ENCODE data around the gene VAV1. TPM values are rescaled to one million over a fixed set of nuclear protein-coding genes. Genes with fewer than 3 reads are reported as not detected.

VAV1 gene
- total and polyA plus RNA-seq, 2 experiments from 2014 or later = 0.82 to 1.8 TPM

DNA sequence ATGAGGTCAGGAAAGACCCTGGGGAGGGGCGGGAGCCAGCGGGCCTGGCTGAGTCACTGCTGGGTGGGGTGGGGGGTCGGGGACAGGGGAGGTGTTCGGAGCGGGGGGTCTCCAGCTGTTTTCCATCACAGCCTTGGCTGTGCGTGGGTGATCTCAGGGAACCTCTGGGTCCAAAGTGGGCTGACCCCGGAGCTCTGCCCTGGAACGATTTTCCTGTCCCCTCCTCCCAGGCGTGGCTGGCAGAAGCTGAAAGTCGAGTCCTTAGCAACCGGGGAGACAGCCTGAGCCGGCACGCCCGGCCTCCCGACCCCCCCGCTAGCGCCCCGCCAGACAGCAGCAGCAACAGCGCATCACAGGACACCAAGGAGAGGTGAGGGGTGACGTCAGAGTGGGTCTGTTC lies 22.4 kb upstream of the VAV1 start (continued):
- TF ChIP-seq, protein P1, sequence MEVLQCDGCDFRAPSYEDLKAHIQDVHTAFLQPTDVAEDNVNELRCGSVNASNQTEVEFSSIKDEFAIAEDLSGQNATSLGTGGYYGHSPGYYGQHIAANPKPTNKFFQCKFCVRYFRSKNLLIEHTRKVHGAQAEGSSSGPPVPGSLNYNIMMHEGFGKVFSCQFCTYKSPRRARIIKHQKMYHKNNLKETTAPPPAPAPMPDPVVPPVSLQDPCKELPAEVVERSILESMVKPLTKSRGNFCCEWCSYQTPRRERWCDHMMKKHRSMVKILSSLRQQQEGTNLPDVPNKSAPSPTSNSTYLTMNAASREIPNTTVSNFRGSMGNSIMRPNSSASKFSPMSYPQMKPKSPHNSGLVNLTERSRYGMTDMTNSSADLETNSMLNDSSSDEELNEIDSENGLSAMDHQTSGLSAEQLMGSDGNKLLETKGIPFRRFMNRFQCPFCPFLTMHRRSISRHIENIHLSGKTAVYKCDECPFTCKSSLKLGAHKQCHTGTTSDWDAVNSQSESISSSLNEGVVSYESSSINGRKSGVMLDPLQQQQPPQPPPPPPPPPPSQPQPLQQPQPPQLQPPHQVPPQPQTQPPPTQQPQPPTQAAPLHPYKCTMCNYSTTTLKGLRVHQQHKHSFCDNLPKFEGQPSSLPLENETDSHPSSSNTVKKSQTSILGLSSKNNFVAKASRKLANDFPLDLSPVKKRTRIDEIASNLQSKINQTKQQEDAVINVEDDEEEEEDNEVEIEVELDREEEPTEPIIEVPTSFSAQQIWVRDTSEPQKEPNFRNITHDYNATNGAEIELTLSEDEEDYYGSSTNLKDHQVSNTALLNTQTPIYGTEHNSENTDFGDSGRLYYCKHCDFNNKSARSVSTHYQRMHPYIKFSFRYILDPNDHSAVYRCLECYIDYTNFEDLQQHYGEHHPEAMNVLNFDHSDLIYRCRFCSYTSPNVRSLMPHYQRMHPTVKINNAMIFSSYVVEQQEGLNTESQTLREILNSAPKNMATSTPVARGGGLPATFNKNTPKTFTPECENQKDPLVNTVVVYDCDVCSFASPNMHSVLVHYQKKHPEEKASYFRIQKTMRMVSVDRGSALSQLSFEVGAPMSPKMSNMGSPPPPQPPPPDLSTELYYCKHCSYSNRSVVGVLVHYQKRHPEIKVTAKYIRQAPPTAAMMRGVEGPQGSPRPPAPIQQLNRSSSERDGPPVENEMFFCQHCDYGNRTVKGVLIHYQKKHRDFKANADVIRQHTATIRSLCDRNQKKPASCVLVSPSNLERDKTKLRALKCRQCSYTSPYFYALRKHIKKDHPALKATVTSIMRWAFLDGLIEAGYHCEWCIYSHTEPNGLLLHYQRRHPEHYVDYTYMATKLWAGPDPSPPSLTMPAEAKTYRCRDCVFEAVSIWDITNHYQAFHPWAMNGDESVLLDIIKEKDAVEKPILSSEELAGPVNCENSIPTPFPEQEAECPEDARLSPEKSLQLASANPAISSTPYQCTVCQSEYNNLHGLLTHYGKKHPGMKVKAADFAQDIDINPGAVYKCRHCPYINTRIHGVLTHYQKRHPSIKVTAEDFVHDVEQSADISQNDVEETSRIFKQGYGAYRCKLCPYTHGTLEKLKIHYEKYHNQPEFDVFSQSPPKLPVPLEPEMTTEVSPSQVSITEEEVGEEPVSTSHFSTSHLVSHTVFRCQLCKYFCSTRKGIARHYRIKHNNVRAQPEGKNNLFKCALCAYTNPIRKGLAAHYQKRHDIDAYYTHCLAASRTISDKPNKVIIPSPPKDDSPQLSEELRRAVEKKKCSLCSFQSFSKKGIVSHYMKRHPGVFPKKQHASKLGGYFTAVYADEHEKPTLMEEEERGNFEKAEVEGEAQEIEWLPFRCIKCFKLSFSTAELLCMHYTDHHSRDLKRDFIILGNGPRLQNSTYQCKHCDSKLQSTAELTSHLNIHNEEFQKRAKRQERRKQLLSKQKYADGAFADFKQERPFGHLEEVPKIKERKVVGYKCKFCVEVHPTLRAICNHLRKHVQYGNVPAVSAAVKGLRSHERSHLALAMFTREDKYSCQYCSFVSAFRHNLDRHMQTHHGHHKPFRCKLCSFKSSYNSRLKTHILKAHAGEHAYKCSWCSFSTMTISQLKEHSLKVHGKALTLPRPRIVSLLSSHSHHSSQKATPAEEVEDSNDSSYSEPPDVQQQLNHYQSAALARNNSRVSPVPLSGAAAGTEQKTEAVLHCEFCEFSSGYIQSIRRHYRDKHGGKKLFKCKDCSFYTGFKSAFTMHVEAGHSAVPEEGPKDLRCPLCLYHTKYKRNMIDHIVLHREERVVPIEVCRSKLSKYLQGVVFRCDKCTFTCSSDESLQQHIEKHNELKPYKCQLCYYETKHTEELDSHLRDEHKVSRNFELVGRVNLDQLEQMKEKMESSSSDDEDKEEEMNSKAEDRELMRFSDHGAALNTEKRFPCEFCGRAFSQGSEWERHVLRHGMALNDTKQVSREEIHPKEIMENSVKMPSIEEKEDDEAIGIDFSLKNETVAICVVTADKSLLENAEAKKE (CRISPR knock-in tag; IDR thresholded peaks at IDR 0.05) = no peak
- TF ChIP-seq EZH2 (IDR thresholded peaks at IDR 0.05; ENCODE audit: low read depth, unreplicated experiment) (no peak), ETS1 (IDR thresholded peaks at IDR 0.05) (no peak), CREB1 (CRISPR knock-in tag; IDR thresholded peaks at IDR 0.05; ENCODE audit: low read depth) (no peak), ZNF331 (CRISPR knock-in tag; IDR thresholded peaks at IDR 0.05; ENCODE audit: low read depth) (no peak), JUNB (IDR thresholded peaks at IDR 0.05; ENCODE audit: unreplicated experiment) (no peak), NANOG (IDR thresholded peaks at IDR 0.05; ENCODE audit: borderline replicate concordance) (no peak), POLR2AphosphoS5 (IDR thresholded peaks at IDR 0.05; ENCODE audit: low read depth) (no peak)

DNA sequence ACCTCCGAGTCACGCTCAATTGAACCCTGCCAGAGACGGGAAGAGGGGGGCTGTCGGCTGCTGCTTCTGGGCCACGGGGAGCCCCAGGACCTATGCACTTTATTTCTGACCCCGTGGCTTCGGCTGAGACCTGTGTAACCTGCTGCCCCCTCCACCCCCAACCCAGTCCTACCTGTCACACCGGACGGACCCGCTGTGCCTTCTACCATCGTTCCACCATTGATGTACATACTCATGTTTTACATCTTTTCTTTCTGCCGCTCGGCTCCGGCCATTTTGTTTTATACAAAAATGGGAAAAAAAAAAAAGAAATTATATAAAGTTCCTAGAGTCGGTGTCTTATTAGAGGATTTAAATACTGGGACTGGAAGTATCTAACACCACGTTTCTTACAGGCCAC lies 21.3 kb upstream of the VAV1 start:
- peaks cover 13% of the 10 kb centered on the region; the same call in 1 of the 2 replicates for H3K4me1 ChIP-seq (ENCODE audit: insufficient read depth)
- peak overlapping the region; percentile 33; the same call in 1 of the 3 replicates for H3K4me3 Mint-ChIP-seq
- no peak overlapping the region for H3K4me2 ChIP-seq
- H3K27me3 ChIP-seq (ENCODE audit: insufficient read depth) = no peaks in the 10 kb centered on the region
- DNase-seq (ENCODE audit: low spot score) (no peak), ATAC-seq (no peak)
- TF ChIP-seq, protein P2, sequence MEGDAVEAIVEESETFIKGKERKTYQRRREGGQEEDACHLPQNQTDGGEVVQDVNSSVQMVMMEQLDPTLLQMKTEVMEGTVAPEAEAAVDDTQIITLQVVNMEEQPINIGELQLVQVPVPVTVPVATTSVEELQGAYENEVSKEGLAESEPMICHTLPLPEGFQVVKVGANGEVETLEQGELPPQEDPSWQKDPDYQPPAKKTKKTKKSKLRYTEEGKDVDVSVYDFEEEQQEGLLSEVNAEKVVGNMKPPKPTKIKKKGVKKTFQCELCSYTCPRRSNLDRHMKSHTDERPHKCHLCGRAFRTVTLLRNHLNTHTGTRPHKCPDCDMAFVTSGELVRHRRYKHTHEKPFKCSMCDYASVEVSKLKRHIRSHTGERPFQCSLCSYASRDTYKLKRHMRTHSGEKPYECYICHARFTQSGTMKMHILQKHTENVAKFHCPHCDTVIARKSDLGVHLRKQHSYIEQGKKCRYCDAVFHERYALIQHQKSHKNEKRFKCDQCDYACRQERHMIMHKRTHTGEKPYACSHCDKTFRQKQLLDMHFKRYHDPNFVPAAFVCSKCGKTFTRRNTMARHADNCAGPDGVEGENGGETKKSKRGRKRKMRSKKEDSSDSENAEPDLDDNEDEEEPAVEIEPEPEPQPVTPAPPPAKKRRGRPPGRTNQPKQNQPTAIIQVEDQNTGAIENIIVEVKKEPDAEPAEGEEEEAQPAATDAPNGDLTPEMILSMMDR (conservative IDR thresholded peaks at IDR 0.05; ENCODE audit: low read depth in 2 of 2) = no peak
- TF ChIP-seq, protein P3, sequence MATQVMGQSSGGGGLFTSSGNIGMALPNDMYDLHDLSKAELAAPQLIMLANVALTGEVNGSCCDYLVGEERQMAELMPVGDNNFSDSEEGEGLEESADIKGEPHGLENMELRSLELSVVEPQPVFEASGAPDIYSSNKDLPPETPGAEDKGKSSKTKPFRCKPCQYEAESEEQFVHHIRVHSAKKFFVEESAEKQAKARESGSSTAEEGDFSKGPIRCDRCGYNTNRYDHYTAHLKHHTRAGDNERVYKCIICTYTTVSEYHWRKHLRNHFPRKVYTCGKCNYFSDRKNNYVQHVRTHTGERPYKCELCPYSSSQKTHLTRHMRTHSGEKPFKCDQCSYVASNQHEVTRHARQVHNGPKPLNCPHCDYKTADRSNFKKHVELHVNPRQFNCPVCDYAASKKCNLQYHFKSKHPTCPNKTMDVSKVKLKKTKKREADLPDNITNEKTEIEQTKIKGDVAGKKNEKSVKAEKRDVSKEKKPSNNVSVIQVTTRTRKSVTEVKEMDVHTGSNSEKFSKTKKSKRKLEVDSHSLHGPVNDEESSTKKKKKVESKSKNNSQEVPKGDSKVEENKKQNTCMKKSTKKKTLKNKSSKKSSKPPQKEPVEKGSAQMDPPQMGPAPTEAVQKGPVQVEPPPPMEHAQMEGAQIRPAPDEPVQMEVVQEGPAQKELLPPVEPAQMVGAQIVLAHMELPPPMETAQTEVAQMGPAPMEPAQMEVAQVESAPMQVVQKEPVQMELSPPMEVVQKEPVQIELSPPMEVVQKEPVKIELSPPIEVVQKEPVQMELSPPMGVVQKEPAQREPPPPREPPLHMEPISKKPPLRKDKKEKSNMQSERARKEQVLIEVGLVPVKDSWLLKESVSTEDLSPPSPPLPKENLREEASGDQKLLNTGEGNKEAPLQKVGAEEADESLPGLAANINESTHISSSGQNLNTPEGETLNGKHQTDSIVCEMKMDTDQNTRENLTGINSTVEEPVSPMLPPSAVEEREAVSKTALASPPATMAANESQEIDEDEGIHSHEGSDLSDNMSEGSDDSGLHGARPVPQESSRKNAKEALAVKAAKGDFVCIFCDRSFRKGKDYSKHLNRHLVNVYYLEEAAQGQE (IDR thresholded peaks at IDR 0.05; ENCODE audit: unreplicated experiment) = no peak
- H3K4me1 Mint-ChIP-seq = peaks cover 3% of the 10 kb centered on the region; the same call in 1 of the 3 replicates
- peaks cover 27% of the 10 kb centered on the region for H3K27me3 Mint-ChIP-seq (ENCODE audit: insufficient read depth, low read depth, poor library complexity)
- no peak overlapping the region for H3K27ac Mint-ChIP-seq
- no peak overlapping the region for H2AFZ ChIP-seq
- H3K9me3 Mint-ChIP-seq = no peaks in the 10 kb centered on the region
- peaks cover 15% of the 10 kb centered on the region for H3F3A ChIP-seq (replicated peaks; ENCODE audit: low read depth)
- H3K36me3 Mint-ChIP-seq (ENCODE audit: low read depth) = peaks cover 67% of the 10 kb centered on the region
- H3K27ac ChIP-seq (ENCODE audit: low read depth) = no peak overlapping the region
- no peak overlapping the region for H3K4me3 ChIP-seq
- peaks cover 13% of the 10 kb centered on the region for H4K20me1 ChIP-seq (replicated peaks; ENCODE audit: insufficient read depth)
- no peaks in the 10 kb centered on the region for H3K79me2 ChIP-seq (replicated peaks; ENCODE audit: insufficient read depth)
- no peaks in the 10 kb centered on the region for H3K9me2 ChIP-seq (ENCODE audit: insufficient read depth)
- H3K36me3 ChIP-seq (ENCODE audit: insufficient read depth) = peaks cover 40% of the 10 kb centered on the region

Data from GM23338 (cell line).